ENCODE results near the gene SLC44A1.
"Not testable (repeated sequence)": the region's sequence is repeated elsewhere in the genome, so short reads cannot be mapped to it uniquely, and the experiment has no call there.

The SLC44A1 gene

GRCh38 chr9:105262497-105262896, 18.0 kb downstream of the SLC44A1 start:
- no peaks in the 10 kb centered on the region for H3K36me3 ChIP-seq (ENCODE audit: control insufficient read depth in 5 of 5, insufficient read depth in 5 of 5, low read length in 5 of 5)
- H3K27ac ChIP-seq (ENCODE audit: low read depth, low read length), result no peak overlapping the region
- H3K4me3 ChIP-seq (ENCODE audit: low read depth in 1 of 5, low read length in 5 of 5), result no peak overlapping the region
- no peak overlapping the region for H3K9ac ChIP-seq (ENCODE audit: low read length in 5 of 5)
- no peaks in the 10 kb centered on the region for H3K27me3 ChIP-seq (ENCODE audit: control insufficient read depth in 5 of 5, insufficient read depth in 4 of 5, low read length in 5 of 5)
- no peaks in the 10 kb centered on the region for H3K9me3 ChIP-seq (ENCODE audit: control insufficient read depth in 5 of 5, low read length in 5 of 5)
- H3K4me1 ChIP-seq (ENCODE audit: control insufficient read depth in 5 of 5, insufficient read depth in 5 of 5, low read length in 5 of 5), result peaks cover 0 to 19% (median 13%) of the 10 kb centered on the region in 5 donors

- Histone ChIP-seq H3K27ac (ENCODE audit: low read depth, low read length) (no peak overlapping the region), H3K4me3 (ENCODE audit: low read depth in 1 of 5, low read length in 5 of 5) (no peak overlapping the region), H3K9ac (ENCODE audit: low read length in 5 of 5) (no peak overlapping the region), H3K36me3 (ENCODE audit: control insufficient read depth in 5 of 5, insufficient read depth in 5 of 5, low read length in 5 of 5) (no peaks in the 10 kb centered on the region), H3K4me1 (ENCODE audit: control insufficient read depth in 5 of 5, insufficient read depth in 5 of 5, low read length in 5 of 5) (peaks cover 0 to 9% (median 4%) of the 10 kb centered on the region in 5 donors), H3K27me3 (ENCODE audit: control insufficient read depth in 5 of 5, insufficient read depth in 4 of 5, low read length in 5 of 5) (no peaks in the 10 kb centered on the region), H3K9me3 (ENCODE audit: control insufficient read depth in 5 of 5, low read length in 5 of 5) (no peaks in the 10 kb centered on the region)
These were observed 19.9 kb downstream of the SLC44A1 start for GRCh38 chr9:105264380-105264779.

DNA sequence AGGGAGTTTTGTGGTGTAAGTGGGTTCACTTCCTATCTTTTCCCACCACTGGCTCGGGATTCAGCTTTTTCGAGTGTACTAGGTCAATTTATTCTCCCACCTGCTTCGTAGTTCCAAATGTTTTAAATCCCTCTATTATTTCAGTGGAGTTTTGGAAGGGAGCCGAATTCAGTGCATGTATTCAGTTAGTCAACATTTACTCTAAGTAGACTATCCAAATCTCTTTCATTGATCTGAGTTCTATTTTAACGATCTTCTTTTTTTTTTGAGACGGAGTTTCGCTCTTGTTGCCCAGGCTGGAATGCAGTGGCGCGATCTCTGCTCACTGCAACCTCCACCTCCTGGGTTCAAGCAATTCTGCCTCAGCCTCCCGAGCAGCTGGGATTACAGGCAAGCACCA, 23.8 kb downstream of the SLC44A1 start:
- H3K27ac ChIP-seq (ENCODE audit: low read depth, low read length); H3K27me3 ChIP-seq (ENCODE audit: control insufficient read depth in 5 of 5, insufficient read depth in 4 of 5, low read length in 5 of 5); H3K36me3 ChIP-seq (ENCODE audit: control insufficient read depth in 5 of 5, insufficient read depth in 5 of 5, low read length in 5 of 5); H3K4me1 ChIP-seq (ENCODE audit: control insufficient read depth in 5 of 5, insufficient read depth in 5 of 5, low read length in 5 of 5); H3K4me3 ChIP-seq (ENCODE audit: low read depth in 1 of 5, low read length in 5 of 5); H3K9me3 ChIP-seq (ENCODE audit: control insufficient read depth in 5 of 5, low read length in 5 of 5); H3K9ac ChIP-seq (ENCODE audit: low read length in 5 of 5): not testable (repeated sequence)

- H3K27ac ChIP-seq (ENCODE audit: low read depth, low read length), result no peak overlapping the region
- no peak overlapping the region for H3K4me3 ChIP-seq (ENCODE audit: low read depth in 1 of 5, low read length in 5 of 5)
- H3K4me1 ChIP-seq (ENCODE audit: control insufficient read depth in 5 of 5, insufficient read depth in 5 of 5, low read length in 5 of 5), result no peaks in the 10 kb centered on the region
- H3K27me3 ChIP-seq (ENCODE audit: control insufficient read depth in 5 of 5, insufficient read depth in 4 of 5, low read length in 5 of 5), result no peaks in the 10 kb centered on the region
- H3K36me3 ChIP-seq (ENCODE audit: control insufficient read depth in 5 of 5, insufficient read depth in 5 of 5, low read length in 5 of 5), result peaks cover 0 to 3% (median 0%) of the 10 kb centered on the region in 5 donors
- no peaks in the 10 kb centered on the region for H3K9me3 ChIP-seq (ENCODE audit: control insufficient read depth in 5 of 5, low read length in 5 of 5)
- no peak overlapping the region for H3K9ac ChIP-seq (ENCODE audit: low read length in 5 of 5)
These were observed 25.1 kb downstream of the SLC44A1 start for GRCh38 chr9:105269593-105269992.

DNA sequence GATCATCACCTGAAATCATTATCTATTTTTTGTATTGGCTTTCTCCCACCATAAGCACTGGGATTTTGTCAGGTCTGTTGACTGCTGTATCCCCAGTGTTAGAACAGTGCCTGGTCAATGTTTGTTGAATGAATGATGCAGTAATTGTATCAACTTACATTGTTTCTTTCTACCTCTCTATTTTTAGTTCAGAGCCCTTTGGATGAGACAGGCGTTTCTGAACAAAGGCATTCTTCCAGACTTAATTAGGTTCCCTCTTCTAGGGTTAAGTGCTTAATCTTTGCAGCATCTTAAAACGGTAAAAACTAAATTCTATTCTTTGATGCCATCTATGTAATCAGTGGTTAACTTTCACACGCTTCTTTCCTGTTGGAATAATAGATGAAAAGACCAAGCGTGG, 26.3 kb downstream of the SLC44A1 start:
- H3K4me1 ChIP-seq (ENCODE audit: control insufficient read depth in 5 of 5, insufficient read depth in 5 of 5, low read length in 5 of 5), result no peaks in the 10 kb centered on the region
- no peak overlapping the region for H3K27ac ChIP-seq (ENCODE audit: low read depth, low read length)
- H3K36me3 ChIP-seq (ENCODE audit: control insufficient read depth in 5 of 5, insufficient read depth in 5 of 5, low read length in 5 of 5), result peaks cover 0 to 3% (median 0%) of the 10 kb centered on the region in 5 donors
- no peak overlapping the region for H3K4me3 ChIP-seq (ENCODE audit: low read depth in 1 of 5, low read length in 5 of 5)
- no peak overlapping the region for H3K9ac ChIP-seq (ENCODE audit: low read length in 5 of 5)
- H3K27me3 ChIP-seq (ENCODE audit: control insufficient read depth in 5 of 5, insufficient read depth in 4 of 5, low read length in 5 of 5), result no peaks in the 10 kb centered on the region
- no peaks in the 10 kb centered on the region for H3K9me3 ChIP-seq (ENCODE audit: control insufficient read depth in 5 of 5, low read length in 5 of 5)

DNA sequence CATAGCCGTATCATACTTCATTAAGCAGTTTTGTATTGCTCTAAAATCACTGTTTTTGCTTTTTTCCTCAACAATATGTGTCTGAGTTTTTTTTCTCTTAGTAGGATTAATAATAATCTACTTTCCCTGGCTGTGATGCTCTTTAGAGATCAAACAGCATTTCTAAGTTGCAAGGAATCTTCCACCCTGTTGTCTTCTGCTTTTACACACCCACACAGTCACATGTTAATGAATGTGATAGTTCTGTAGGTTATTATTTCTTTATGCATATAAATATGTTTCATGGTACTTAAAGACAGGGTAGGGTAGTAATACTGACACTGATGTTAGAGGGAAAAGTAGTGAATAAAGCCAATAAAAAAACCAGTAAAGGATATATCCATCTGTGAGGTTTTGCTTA, 29.3 kb downstream of the SLC44A1 start:
- no peaks in the 10 kb centered on the region for H3K9me3 ChIP-seq (ENCODE audit: control insufficient read depth in 5 of 5, low read length in 5 of 5)
- no peaks in the 10 kb centered on the region for H3K27me3 ChIP-seq (ENCODE audit: control insufficient read depth in 5 of 5, insufficient read depth in 4 of 5, low read length in 5 of 5)
- H3K4me3 ChIP-seq (ENCODE audit: low read depth in 1 of 5, low read length in 5 of 5), result no peak overlapping the region
- peaks cover 0 to 1% (median 0%) of the 10 kb centered on the region in 5 donors for H3K4me1 ChIP-seq (ENCODE audit: control insufficient read depth in 5 of 5, insufficient read depth in 5 of 5, low read length in 5 of 5)
- peaks cover 0 to 3% (median 0%) of the 10 kb centered on the region in 5 donors for H3K36me3 ChIP-seq (ENCODE audit: control insufficient read depth in 5 of 5, insufficient read depth in 5 of 5, low read length in 5 of 5)
- H3K9ac ChIP-seq (ENCODE audit: low read length in 5 of 5), result no peak overlapping the region
- H3K27ac ChIP-seq (ENCODE audit: low read depth, low read length), result no peak overlapping the region

DNA sequence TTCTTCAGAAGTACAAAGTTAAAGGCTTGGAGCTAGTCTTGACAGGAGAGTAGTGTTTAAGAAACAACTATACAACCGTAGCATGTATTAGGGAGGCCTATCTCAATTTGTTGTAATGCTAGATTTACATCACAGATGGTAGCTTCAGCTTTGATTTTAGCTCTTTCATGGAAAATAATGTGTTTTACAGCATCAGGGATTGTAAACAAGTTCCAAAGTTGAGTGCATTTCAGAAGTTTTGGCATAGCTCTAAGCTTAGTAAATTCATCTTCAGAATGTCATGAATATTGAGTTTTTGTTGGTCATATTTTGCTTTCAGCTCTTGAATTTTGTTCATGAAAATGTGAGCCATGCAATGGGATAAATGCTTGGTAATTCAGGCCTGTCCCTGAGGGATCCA, 30.7 kb downstream of the SLC44A1 start:
- peaks cover 0 to 3% (median 0%) of the 10 kb centered on the region in 5 donors for H3K4me1 ChIP-seq (ENCODE audit: control insufficient read depth in 5 of 5, insufficient read depth in 5 of 5, low read length in 5 of 5)
- H3K9me3 ChIP-seq (ENCODE audit: control insufficient read depth in 5 of 5, low read length in 5 of 5), result no peaks in the 10 kb centered on the region
- no peak overlapping the region for H3K27ac ChIP-seq (ENCODE audit: low read depth, low read length)
- H3K27me3 ChIP-seq (ENCODE audit: control insufficient read depth in 5 of 5, insufficient read depth in 4 of 5, low read length in 5 of 5), result no peaks in the 10 kb centered on the region
- no peak overlapping the region for H3K9ac ChIP-seq (ENCODE audit: low read length in 5 of 5)
- H3K4me3 ChIP-seq (ENCODE audit: low read depth in 1 of 5, low read length in 5 of 5), result no peak overlapping the region
- H3K36me3 ChIP-seq (ENCODE audit: control insufficient read depth in 5 of 5, insufficient read depth in 5 of 5, low read length in 5 of 5), result peaks cover 0 to 3% (median 0%) of the 10 kb centered on the region in 5 donors

DNA sequence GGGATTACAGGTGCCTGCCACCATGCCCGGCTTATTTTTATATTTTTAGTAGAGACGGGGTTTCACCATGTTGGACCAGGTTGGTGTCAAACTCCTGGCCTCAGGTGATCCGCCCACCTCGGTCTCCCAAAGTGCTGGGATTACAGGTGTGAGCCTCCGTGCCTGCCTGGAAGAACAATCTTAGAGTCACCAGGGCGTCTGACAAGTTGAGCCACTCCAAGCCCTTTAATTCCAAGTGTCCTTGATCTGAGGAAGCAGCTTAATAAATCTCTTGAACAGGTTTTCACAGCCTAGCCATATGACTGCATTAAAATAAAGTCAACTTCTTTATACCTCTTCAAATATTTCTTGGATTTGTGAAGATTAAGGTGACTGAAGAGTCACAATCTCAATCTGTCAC, 31.5 kb downstream of the SLC44A1 start:
- Histone ChIP-seq H3K27ac (ENCODE audit: low read depth, low read length) (no peak overlapping the region), H3K4me3 (ENCODE audit: low read depth in 1 of 5, low read length in 5 of 5) (no peak overlapping the region), H3K9me3 (ENCODE audit: control insufficient read depth in 5 of 5, low read length in 5 of 5) (no peaks in the 10 kb centered on the region), H3K9ac (ENCODE audit: low read length in 5 of 5) (no peak overlapping the region), H3K27me3 (ENCODE audit: control insufficient read depth in 5 of 5, insufficient read depth in 4 of 5, low read length in 5 of 5) (no peaks in the 10 kb centered on the region), H3K4me1 (ENCODE audit: control insufficient read depth in 5 of 5, insufficient read depth in 5 of 5, low read length in 5 of 5) (peaks cover 0 to 3% (median 0%) of the 10 kb centered on the region in 5 donors), H3K36me3 (ENCODE audit: control insufficient read depth in 5 of 5, insufficient read depth in 5 of 5, low read length in 5 of 5) (peaks cover 0 to 3% (median 0%) of the 10 kb centered on the region in 5 donors)

DNA sequence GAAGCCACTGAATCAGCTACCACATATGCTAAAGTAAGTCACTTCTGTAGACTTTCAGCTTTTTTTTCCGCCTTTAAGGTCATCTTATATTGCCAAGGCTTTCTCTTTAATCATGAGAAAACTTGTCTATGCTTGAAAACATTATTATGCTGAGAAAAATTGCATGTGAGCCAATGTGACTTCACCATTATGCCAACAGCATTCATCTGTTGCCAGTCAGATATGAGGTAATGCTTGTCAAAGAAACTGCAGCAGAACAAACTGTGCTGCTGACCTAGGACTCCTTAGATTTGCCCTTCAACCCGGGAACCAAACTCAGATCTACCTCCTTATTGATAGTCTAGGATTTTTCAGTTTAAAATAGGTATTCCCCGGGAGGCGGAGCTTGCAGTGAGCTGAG, 34.3 kb downstream of the SLC44A1 start:
- Histone ChIP-seq H3K9ac (ENCODE audit: low read length in 5 of 5) (no peak overlapping the region), H3K27me3 (ENCODE audit: control insufficient read depth in 5 of 5, insufficient read depth in 4 of 5, low read length in 5 of 5) (no peaks in the 10 kb centered on the region), H3K27ac (ENCODE audit: low read depth, low read length) (no peak overlapping the region)

DNA sequence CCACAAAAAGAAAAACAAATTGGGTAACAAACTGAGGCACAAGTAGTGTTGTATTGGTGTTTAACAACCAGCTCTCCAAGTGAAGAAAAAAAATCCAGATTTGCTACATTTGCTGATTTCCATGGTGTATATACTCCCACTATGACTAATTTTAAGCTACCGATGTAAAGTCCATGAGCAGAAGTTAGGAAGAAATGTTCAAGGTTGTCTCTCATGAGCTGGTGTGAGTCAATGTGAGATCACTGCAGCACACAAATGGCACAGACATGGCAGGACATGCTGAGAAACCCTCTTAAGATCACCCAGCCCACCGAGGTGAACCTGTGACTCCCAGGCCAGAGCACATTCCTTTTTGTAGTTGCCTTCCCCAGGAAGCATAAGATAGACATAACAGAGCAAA, 36.2 kb downstream of the SLC44A1 start:
- no peak overlapping the region for H3K27ac ChIP-seq (ENCODE audit: low read depth, low read length)

More for the DNA sequence above, 34.3 kb downstream of the SLC44A1 start:
- no peaks in the 10 kb centered on the region for H3K9me3 ChIP-seq (ENCODE audit: control insufficient read depth in 5 of 5, low read length in 5 of 5)
- H3K4me3 ChIP-seq (ENCODE audit: low read depth in 1 of 5, low read length in 5 of 5), result no peak overlapping the region
- H3K4me1 ChIP-seq (ENCODE audit: control insufficient read depth in 5 of 5, insufficient read depth in 5 of 5, low read length in 5 of 5), result peaks cover 0 to 3% (median 0%) of the 10 kb centered on the region in 5 donors
- peaks cover 0 to 3% (median 0%) of the 10 kb centered on the region in 5 donors for H3K36me3 ChIP-seq (ENCODE audit: control insufficient read depth in 5 of 5, insufficient read depth in 5 of 5, low read length in 5 of 5)

DNA sequence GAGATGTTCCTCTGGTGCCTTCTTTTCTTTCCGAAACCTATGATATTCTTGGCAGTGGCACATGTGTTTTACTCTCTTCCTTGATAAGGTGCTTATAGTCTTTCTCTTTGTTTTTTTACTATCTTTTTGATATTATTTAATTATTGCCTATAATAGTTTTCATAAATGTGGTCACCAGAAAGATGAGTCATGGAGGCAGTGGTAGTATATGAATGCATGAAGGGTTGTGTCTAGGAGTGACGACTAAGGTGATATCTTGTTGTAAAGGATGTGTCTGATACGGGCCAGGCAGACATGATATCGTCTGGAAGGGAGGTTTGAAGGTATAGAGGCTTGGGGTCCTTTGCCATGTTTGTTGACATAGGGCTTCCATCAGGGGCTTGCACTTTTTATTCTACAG, 36.8 kb downstream of the SLC44A1 start:
- H3K4me1 ChIP-seq (ENCODE audit: control insufficient read depth in 5 of 5, insufficient read depth in 5 of 5, low read length in 5 of 5), result peaks cover 0 to 3% (median 0%) of the 10 kb centered on the region in 5 donors
- no peak overlapping the region for H3K27ac ChIP-seq (ENCODE audit: low read depth, low read length)
- no peak overlapping the region for H3K9ac ChIP-seq (ENCODE audit: low read length in 5 of 5)
- no peaks in the 10 kb centered on the region for H3K9me3 ChIP-seq (ENCODE audit: control insufficient read depth in 5 of 5, low read length in 5 of 5)
- no peaks in the 10 kb centered on the region for H3K27me3 ChIP-seq (ENCODE audit: control insufficient read depth in 5 of 5, insufficient read depth in 4 of 5, low read length in 5 of 5)
- no peaks in the 10 kb centered on the region for H3K36me3 ChIP-seq (ENCODE audit: control insufficient read depth in 5 of 5, insufficient read depth in 5 of 5, low read length in 5 of 5)
- no peak overlapping the region for H3K4me3 ChIP-seq (ENCODE audit: low read depth in 1 of 5, low read length in 5 of 5)

More for the DNA sequence above, 36.2 kb downstream of the SLC44A1 start:
- H3K27me3 ChIP-seq (ENCODE audit: control insufficient read depth in 5 of 5, insufficient read depth in 4 of 5, low read length in 5 of 5), result no peaks in the 10 kb centered on the region
- H3K4me3 ChIP-seq (ENCODE audit: low read depth in 1 of 5, low read length in 5 of 5), result no peak overlapping the region
- no peak overlapping the region for H3K9ac ChIP-seq (ENCODE audit: low read length in 5 of 5)
- peaks cover 0 to 3% (median 0%) of the 10 kb centered on the region in 5 donors for H3K4me1 ChIP-seq (ENCODE audit: control insufficient read depth in 5 of 5, insufficient read depth in 5 of 5, low read length in 5 of 5)
- no peaks in the 10 kb centered on the region for H3K36me3 ChIP-seq (ENCODE audit: control insufficient read depth in 5 of 5, insufficient read depth in 5 of 5, low read length in 5 of 5)
- no peaks in the 10 kb centered on the region for H3K9me3 ChIP-seq (ENCODE audit: control insufficient read depth in 5 of 5, low read length in 5 of 5)

All from subcutaneous abdominal adipose tissue (tissue), 5 donors.